COLO668 (cell line): ENCODE measurements around the gene CXXC4.

Source experiments
- DNase-seq: peaks from one replicate; lab custom pipeline; 2025; ENCODE audit not compliant: unreplicated experiment; lab: John Stamatoyannopoulos, UW

Gene CXXC4

GRCh38 chr4:104424475-104424941 lies 70.2 kb downstream of the CXXC4 start:
- DNase-seq: no peak

DNA sequence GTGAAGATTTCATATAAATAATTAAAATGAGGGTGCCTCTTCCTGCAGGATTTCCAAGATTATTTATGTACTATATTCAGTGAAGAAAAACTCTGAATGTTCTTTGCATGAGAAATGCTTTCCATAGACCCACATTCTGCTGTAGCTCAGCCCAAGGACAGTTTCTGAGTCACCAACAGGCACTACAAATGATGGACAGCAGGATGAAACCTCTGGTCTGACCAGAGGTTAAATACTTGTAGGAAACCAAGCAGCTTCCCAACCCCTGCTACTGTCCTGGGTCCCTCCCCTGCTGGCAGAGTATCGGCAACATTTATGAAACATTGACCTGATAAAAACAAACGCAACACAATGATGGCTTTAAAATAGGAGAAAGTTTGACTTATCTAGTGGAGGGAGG lies 73.1 kb downstream of the CXXC4 start:
- DNase-seq: no peak

GRCh38 chr4:104420766-104421165 lies 73.9 kb downstream of the CXXC4 start:
- DNase-seq: no peak
